ENCODE data around the gene GPR35.
"Not testable (repeated sequence)": the region's sequence is repeated elsewhere in the genome, so short reads cannot be mapped to it uniquely, and the experiment has no call there.

Gene GPR35

DNA sequence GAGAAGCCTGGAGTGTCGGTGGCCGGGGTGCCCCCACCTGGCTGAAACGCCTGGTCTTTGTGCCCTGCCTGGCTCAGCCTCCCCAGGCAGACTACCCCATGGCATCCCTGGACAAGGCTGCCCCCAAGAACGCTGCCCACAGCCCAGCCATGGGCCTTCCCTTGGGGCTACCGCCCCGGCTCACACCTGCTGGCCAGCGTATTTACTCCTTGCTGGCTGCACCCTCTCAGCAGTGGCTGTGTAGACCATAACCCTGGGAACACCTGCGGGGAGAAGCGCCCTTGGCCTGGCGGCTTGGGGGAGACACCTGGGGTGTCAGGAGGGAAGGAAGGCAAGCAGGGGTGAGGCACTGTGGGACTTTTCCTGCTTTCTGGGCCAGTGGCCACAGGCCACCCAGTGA, 21.4 kb upstream of the GPR35 start:
- DNase-seq: no peak

DNA sequence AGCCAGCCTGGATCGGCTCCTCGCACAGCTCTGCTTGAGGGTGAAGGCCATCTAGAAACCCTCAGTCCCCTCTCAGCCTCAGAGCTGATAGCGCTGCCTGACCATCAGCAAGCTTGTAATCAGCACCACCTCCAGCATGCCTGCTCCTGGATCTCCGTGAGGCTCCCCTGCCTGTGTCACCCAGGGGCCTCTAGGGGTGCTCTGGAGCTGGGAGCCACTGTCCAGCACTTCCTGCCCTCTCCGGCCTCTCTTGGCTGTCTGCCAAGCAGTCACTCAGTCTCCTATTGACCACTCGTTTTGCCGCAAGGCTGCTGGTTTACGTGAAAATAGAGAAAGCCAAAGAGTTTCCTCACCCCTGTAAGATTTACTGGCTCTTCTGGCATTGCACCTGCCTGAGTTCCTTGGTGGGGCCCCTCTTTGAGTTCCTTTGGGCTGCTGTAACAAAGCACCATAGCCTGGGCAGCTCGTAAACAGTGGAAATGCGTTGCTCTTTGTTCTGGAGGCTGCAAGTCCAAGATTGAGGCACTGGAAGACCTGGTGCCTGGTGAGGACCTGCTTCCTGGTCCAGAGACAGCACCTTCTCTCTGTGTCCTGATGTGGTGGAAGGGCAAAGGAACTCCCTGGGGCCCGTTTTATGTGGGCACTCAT, 20.9 kb upstream of the GPR35 start:
- DNase-seq: no peak

DNA sequence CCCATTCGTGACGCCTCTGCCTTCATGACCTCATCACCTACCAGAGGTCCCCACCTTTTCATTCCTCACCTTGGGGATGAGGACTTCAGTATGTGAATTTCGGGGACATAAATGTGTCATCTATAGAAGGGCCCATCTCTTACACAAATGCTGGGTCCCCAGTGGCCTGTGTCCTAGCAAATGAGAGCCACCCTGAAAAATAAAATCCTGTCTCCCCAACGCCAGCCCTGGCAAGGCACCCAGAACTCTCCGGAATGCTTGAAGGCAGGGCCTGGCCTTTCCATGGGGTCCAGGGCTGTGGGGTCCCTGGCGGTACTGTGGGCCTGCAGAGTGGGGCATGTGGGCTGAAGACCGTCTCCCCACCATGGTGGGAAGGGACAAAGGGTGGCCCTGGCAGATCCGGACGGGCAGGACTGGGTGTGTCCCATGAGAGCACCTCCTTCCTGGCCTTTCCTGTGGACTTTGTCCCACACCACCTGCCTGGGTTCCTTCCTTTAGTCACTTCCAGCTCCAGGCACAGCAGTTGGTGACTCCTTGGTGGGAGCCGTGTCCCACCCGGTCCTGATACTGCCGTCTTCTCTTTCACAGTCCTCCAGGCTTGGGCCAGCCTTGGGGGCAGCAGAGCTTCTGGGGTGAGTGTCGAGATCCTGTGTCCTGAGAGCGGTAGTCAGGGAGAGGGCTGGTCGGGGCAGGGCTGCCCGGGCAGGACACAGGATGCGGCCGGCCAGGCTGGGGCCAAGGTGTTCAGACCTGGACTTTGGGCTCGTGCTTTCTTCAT, 20.2 kb upstream of the GPR35 start:
- DNase-seq: no peak

DNA sequence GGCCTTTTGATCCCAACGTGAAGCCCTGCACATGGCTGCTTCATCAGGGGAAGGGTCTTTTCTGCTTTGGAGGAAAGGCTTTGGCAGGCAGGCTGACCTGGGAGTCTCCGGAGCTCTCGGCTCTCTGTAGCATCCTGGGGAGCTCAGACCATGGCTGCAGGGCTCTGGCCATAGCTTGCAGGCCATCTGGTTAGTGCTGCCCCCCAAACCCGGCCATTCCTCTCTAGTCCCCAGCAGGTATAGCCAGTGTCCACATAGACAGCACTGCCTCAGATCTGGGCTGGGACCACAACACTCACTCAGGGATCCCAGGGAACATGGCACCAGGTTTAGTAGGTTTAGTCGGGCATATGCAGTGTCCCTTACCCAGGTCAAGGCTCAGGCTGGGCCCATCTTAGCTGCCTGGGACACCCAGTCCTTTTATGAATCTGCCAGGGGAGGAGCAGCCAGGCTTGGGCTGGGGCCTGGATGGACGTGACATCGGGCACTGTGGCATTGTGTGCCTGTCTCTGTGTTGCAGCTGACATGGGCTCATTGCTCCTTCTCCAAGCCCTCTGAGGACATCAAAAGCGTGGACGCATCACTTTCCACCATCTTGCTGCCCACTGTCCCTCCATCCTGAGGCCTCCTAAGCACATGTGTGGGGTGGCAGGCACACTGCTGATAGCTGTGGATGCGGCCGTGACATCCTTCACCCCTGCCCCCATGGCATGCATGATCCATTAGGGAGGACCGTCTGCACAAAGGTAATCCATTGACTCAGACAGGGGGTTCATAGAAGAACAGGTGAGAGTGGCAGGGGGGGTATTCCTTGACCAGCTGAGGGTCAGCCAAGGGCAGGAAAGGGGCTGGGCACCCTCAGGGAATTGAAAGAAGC, 19.2 kb upstream of the GPR35 start:
- no peak for DNase-seq

DNA sequence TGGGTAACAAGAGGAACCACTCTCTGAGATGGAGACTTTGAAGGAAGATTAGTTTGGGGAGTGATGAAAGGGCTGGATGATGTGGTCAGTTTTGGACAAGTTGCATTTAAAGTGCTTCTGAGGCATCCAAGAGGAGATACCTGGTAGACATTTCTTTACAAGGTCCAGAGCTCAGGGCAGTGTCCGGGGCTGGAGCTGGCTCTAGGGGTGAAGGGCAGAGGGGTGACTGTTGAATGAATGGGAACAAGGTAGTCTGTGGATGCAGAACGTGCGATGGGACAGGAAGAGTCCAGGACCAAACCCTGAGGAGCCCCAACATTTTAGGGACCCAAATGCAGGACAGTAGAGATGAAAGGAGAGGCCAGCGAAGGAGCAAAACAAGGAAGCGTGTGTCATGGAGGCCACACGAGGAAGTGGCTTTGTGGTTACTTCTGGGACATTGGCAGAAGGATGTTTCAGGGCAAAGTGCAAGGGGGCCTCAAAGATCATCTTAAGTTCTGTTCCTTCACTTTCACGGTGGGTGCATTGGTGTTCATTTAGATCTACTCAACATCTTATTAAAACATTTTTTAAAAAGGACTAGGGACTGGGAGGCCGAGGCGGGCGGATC, 13.6 kb upstream of the GPR35 start:
- DNase-seq: no peak

DNA sequence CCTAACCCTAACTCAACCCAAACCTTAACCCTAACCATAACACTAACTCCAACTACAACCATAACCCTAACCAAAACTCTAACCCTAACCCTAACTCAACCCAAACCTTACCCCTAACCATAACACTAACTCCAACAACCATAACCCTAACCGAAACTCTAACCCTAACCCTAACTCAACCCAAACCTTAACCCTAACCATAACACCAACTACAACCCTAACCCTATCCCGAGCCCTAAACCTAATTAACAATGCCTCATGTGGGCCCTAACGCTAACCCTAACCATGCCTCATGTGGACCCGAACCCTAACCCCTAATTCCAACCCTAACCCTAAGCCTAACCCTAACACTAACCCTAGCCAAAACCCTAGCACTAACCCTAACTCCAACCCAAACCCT, 11.5 kb upstream of the GPR35 start:
- DNase-seq: no peak

DNA sequence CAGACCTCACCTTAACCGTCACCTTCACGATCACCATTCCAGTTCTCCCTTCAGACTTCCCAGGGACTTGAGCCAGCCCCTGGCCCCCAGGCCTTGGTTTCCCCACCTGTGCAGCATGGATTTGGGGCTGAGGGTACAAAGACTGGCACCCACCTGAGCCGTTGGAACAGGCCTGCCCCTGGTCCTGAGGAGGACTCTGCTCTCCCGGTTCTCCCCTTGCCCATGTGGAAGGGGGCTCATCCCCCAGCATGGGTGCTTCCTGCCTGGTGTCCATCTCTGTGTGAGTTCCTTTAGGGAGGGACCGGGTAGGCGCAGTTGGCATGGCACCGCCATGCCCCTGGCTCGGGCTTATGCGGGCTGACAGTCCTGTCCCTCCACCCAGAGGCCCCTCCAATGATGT, 10.9 kb upstream of the GPR35 start:
- DNase-seq: no peak

DNA sequence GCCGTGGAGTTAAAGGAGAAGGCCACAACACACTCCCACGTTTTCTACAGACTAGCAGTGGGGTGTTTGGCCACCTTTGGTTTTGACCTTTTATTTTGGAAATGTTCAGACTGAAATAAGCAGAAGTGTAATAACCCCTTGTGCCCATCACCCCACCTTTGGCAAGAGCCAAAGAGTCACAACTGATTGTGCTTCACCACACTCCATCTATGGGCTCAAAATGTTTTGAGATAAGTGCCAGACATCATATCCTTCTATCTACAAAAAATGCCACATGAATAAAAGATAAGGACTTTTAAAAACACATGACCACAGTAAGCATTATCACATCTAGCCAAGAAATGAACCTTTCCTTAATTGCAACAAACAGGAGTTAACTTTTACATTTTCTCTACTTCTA, 9.9 kb upstream of the GPR35 start:
- no peak for DNase-seq

DNA sequence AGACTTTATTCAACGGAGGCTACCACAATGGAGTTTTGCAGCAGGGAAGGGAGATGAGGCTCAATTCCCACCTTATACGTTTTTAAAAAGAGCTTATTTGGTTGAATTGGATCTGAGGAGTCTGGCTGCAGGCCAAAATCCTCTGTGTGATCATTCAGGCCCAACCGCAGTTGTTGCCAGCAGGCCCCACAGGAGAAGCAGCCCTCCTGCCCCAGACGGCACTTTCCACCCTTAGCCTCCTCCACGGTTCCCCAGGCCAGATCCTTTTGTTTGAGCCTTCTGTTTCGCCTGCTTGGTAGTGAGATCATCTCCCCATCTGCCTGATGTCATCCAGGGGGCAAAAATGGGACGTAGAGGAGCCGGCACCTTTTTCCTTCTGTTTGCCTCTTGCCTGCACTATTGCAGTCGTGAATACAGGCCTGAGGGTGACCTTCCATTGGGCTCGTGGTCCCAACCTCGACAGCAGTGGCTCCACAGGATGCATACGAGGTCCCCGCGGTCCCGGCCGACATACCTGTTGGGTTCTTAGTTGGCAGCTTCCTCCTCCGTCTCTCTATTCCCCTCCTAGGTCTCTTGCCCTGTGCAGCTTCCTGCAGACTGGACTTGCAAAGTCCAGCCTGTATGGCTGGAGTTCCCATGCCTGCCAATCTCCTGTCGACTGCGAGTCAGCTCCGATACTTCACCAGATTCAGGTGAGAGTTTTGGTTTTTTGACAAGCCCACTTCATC, 9.3 kb upstream of the GPR35 start:
- DNase-seq: no peak

DNA sequence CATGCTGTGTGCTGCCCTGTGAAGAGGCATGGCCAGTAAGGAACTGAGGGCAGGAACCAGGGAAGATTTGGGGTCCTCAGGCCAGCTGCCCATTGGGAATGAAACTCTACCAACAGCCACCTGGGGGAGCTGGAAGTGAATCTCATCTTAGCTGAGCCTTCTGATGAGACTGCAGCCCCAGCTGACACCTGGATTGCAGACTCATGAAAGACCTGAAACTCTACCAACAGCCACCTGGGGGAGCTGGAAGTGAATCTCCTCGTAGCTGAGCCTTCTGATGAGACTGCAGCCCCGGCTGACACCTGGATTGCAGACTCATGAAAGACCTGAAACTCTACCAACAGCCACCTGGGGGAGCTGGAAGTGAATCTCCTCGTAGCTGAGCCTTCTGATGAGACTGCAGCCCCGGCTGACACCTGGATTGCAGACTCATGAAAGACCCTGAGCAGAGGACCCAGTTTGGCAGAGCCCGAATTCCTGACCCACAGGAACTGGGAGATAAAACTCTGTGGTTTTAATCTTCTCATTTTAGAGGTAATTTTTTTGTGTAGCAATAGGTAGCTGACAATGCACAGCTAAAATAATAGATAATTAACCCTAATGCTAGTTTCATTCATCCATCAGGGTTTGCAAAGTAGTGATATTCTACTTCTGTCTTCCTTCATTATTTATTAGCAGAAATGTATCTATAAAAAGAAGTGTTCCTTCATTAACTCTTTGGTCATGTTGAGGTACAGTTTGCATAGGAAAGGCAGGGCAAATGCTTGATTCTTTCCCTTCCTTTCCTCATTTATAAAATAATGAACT, 8.2 kb upstream of the GPR35 start:
- DNase-seq: not testable (repeated sequence)

DNA sequence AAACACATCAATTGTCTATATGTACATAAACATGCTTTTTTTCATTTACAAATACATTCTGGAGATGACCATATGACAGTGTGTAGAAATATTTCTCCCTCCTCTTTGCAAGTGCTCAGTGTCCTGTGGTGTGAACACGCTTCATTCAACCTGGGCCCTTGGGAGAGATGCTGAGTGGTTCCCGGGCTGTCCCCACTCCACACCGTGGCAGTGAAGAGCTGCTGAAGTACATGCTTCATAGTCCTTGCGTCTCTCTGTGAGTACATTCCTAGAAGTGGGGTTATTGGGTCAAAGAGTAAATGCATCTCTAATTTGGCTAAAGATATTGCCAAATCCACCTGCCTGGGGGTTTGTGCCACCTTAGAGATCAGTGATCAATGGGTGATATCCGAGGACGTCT, 6.5 kb upstream of the GPR35 start:
- no peak for DNase-seq

DNA sequence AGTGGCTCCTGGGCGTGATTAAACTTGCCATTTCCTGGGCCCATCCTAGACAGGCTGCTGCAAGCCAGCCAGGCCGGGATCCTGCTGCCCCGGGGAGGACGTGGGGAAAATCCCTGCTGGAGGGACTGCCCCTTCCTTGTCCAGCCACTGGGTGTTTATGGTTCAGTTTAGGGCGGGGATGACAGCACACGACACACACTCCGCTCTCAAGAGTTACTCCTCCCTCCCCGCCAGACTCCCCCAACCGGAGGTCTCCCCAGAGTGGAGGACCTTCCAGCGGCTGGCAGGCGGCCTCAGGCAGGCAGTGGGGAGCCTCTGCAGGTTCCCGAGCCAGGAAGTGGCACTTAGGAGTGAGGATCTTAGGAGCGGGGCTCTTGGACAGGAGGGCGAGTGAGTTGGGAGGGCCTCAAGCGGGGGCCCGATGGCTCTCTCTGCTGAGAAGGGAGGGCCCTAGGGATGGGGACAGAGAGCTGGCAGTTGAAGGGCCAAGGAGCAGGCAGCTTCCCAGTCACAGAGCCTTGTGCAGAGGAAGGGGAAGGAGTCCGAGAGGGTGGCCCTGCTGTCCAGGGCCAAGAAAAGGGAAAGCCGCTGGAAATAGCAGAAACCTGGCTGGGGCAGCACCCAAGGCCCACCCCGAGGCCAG, 5.7 kb upstream of the GPR35 start:
- no peak for DNase-seq

DNA sequence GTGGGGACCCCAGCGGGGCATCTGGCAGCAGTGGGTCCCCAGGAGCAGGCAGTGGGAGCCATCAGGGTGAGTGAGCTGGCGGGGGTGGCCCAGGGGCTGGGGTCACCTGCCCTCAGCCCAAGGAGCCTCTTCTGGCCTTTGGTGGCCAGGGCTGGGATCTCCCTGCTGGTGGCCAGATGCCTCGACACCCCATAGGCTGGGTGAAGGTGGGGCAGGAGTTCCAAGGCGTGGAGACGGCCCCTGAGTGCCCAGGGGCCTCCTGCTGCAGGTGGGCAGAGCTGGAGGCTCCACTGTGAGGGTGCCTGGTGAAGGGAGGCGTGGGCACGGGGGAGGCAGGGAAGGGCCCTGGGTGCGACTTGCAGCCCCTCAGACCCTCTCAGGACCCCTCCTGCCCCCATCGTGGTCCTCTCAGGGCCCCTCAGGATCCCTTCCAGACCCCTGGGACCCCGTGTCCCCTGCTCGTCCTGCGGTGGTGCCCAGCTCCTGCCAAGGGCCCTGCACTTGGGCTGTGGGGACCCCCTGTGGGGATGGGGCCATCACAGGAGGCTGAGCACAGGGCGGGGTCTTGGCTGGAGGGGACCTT, 5.0 kb upstream of the GPR35 start:
- DNase-seq: no peak

DNA sequence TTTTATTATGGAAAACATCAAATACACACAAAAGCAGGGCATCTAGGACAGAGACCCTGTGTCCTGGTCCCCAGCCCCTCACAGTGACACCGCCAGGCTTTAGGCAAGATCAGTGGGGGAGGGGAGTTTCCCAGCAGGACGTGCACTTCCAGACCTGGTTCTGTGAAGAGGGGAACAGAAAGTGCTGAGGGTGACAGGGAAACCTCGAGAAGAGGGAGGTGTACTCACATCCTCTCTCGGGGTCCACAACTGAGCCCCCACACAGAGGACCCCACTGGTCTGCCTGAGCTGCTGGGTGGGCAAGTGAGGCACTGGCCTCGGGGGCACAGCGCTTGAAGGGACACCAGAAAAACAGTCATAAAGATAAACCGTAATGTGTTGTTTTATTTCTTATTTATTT, 4.4 kb upstream of the GPR35 start:
- no peak for DNase-seq

DNA sequence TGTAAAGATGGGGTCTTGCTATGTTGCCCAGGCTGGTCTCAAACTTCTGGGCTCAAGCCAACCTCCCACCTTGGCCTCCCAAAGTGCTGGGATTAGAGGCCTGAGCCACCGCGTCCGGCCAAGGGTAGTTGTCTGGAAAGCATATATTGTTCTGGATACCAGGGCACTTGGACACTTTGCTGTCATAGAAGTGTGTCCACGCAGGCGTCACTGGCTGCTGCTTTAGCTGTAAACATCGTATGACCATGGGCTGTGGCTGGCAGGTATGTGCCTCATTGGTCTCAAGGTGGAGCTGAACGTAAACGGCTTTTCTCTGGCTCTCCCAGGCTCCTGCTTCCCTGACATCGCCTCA, 3.2 kb upstream of the GPR35 start:
- DNase-seq: no peak

DNA sequence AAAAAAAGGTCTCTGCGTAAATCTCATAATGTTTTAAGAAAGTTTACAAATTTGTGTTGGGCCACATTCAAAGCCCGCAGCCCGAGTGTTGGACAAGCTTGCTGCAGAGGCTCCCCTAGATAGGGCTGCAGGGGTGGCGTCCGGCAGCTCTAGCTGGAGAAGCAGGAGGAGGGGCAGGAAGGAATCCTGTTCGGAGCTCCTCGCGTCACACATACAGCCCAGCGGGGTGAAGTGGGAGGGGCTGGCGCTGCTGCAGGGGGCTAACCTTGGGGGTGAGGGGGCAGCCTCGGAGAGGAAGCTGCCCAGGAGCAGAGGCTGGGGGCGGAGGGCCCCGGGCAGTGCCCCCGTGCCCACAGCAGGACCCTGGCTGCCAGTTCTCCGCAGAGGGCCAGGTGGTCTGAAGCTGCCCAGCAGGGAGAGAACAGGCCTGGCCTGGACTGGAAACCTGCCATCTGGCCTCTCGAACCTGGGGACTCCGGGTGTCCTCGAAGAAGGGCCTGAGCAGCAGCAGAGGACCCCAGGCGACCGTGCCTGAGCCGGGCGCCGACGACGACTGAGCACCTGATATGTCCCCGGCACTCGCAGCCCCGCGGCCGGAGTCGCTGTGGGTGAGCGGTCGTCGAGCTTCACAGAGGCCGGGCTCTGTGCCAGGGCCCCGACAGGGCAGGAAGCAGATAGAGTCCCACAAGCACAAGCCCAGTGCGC, 2.6 kb upstream of the GPR35 start:
- no peak for DNase-seq

DNA sequence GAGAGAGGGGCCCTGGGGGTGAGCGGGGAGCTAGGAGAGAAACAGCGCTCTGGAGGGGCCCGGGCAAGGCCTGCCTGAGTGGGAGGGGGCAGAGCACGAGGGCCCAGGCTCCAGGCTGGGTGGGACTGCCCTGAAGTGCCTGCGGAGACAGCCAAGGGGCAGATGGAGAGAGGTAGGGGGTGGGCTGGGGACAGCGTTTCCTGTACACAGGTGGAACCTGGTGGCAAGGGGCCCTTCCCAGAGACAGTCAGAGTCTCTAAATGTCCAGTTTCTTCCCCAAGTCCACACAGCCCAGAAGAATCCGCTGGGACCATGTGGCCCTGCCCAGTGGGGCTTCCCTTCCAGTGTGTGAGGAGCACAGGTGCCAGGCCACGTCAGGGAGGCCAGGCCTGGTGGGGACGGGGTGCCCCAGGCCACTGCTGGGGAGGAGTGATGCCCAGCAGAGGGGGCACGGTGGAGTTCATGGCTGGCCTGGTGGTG, 1.7 kb upstream of the GPR35 start:
- no peak for DNase-seq

DNA sequence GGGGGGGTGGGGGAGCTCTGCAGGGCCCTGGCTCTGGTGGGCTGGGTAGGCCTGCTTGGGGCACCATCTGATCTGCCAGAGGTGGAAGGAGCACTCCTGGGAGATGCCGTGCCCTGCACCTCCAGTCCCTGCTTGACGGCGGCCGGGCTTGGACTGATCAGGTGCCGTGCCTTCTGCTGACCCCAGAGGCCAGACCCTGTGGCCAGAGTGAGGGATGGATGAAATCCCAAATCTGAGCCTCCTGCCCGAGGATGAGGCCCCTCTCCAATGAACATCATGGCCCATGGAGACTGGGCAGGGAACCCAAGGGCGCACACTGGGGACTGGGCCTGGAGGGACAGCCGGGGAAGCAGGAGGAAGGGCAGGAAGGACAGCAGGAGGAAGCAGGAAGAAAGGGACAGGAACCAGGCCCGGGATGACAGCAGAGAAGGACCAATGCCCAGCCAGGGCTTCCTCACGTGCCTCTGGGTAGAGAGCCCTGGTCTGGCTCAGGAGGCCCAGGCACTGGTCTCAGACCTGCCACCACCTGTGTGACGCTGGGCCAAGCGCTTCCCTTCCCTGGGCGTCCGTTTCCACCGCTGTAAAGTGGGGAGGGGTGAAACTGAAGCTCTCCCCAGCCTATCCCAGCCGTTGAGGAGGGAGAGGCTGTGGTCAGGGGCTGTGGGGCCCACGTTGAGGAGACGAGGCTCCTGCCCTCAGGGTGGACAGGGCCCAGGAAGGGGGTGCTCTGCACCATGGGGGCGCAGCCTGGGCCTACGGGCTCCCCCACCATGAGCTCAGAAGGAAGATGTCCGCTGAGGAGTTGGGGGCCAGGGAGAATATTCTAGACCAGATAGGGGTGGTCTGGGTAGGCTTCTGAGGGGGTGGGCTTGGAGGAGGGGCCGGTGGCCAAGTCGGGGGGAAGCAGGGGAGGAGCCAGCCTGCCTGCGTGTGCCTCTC, 1.0 kb upstream of the GPR35 start:
- no peak for DNase-seq

Data from DMS153 (cell line).